Measurements from ENCODE around the gene ZPBP. TPM values are rescaled to one million over a fixed set of nuclear protein-coding genes. Genes with fewer than 3 reads are reported as not detected.
"Not testable (repeated sequence)": the region's sequence is repeated elsewhere in the genome, so short reads cannot be mapped to it uniquely, and the experiment has no call there.

The ZPBP gene
- polyA plus RNA-seq, 6 donors from 2014 or later = not detected

GRCh38 chr7:50088463-50089129 is 4.5 kb downstream of the ZPBP start:
- Mint-ChIP-seq H3K9me3 (peaks cover 0 to 1% (median 0%) of the 10 kb centered on the region in 7 donors), H3K4me3 (no peak overlapping the region), H3K27me3 (peaks cover 0 to 7% (median 0%) of the 10 kb centered on the region in 3 donors), H3K36me3 (no peaks in the 10 kb centered on the region), H3K4me1 (peaks cover 5 to 16% (median 9%) of the 10 kb centered on the region in 3 donors), H3K27ac (no peak overlapping the region)
- no peak for DNase-seq
- ATAC-seq (ENCODE audit: low read depth in 2 of 2) = no peak

GRCh38 chr7:50085344-50085743 is 7.7 kb downstream of the ZPBP start:
- Mint-ChIP-seq H3K4me3 (no peak overlapping the region), H3K27ac (no peak overlapping the region), H3K27me3 (peaks cover 5 to 17% (median 7%) of the 10 kb centered on the region in 3 donors), H3K4me1 (no peaks in the 10 kb centered on the region), H3K9me3 (peaks cover 0 to 1% (median 0%) of the 10 kb centered on the region in 7 donors), H3K36me3 (no peaks in the 10 kb centered on the region)
- DNase-seq (no peak), ATAC-seq (ENCODE audit: low read depth in 2 of 2) (no peak)

- Mint-ChIP-seq H3K27ac (no peak overlapping the region), H3K36me3 (peaks cover 22 to 28% of the 10 kb centered on the region in 2 donors), H3K9me3 (peaks cover 12 to 38% (median 25%) of the 10 kb centered on the region in 7 donors), H3K4me1 (peaks cover 20 to 21% (median 20%) of the 10 kb centered on the region in 3 donors), H3K4me3 (no peak overlapping the region), H3K27me3 (peaks cover 19 to 40% (median 38%) of the 10 kb centered on the region in 3 donors)
- DNase-seq (no peak), ATAC-seq (ENCODE audit: low read depth in 2 of 2) (no peak)
Measured at GRCh38 chr7:50073093-50073492, 20.0 kb downstream of the ZPBP start.

GRCh38 chr7:50069613-50070012 is 23.4 kb downstream of the ZPBP start:
- peak overlapping the region; percentile 86 to 96 (median 88) for H3K4me3 Mint-ChIP-seq
- ATAC-seq (ENCODE audit: low read depth in 2 of 2) (peak; percentile 65 to 81), DNase-seq (peak; percentile 29)
- peaks cover 12 to 35% (median 23%) of the 10 kb centered on the region in 7 donors for H3K9me3 Mint-ChIP-seq
- H3K4me1 Mint-ChIP-seq = peaks cover 20 to 27% (median 22%) of the 10 kb centered on the region in 3 donors
- peak overlapping the region; percentile 80 to 97 (median 88) for H3K27ac Mint-ChIP-seq
- peaks cover 21 to 27% of the 10 kb centered on the region in 2 donors for H3K36me3 Mint-ChIP-seq
- H3K27me3 Mint-ChIP-seq = peaks cover 2 to 16% (median 13%) of the 10 kb centered on the region in 3 donors

GRCh38 chr7:50068850-50069551 is 24.0 kb downstream of the ZPBP start:
- H3K27ac Mint-ChIP-seq = peak overlapping the region; percentile 80 to 97 (median 88)
- peaks cover 20 to 27% (median 22%) of the 10 kb centered on the region in 3 donors for H3K4me1 Mint-ChIP-seq
- DNase-seq (peak; percentile 25), ATAC-seq (ENCODE audit: low read depth in 2 of 2) (peak; percentile 68 to 70)
- H3K27me3 Mint-ChIP-seq = peaks cover 0 to 10% (median 8%) of the 10 kb centered on the region in 3 donors
- peak overlapping the region; percentile 86 to 96 (median 88) for H3K4me3 Mint-ChIP-seq
- peaks cover 12 to 34% (median 29%) of the 10 kb centered on the region in 7 donors for H3K9me3 Mint-ChIP-seq
- H3K36me3 Mint-ChIP-seq = peaks cover 17 to 24% of the 10 kb centered on the region in 2 donors

- ATAC-seq (ENCODE audit: low read depth in 2 of 2) = peak; percentile 50 to 61
- Mint-ChIP-seq H3K9me3 (peaks cover 9 to 34% (median 28%) of the 10 kb centered on the region in 7 donors), H3K4me3 (peak overlapping the region in 7 of 8 donors; percentile 86 to 96 (median 88)), H3K36me3 (peaks cover 11 to 20% of the 10 kb centered on the region in 2 donors), H3K4me1 (peaks cover 20 to 27% (median 22%) of the 10 kb centered on the region in 3 donors), H3K27me3 (peaks cover 0 to 1% (median under 1%) of the 10 kb centered on the region in 3 donors), H3K27ac (peak overlapping the region in 5 of 6 donors; percentile 22 to 95 (median 82))
- DNase-seq = peak; percentile 13
Measured at GRCh38 chr7:50068026-50068425, 25.0 kb downstream of the ZPBP start.

- DNase-seq (no peak), ATAC-seq (ENCODE audit: low read depth in 2 of 2) (no peak)
- peaks cover 6 to 21% of the 10 kb centered on the region in 2 donors for H3K36me3 Mint-ChIP-seq
- H3K9me3 Mint-ChIP-seq = peaks cover 3 to 36% (median 24%) of the 10 kb centered on the region in 7 donors
- H3K4me1 Mint-ChIP-seq = peaks cover 0 to 4% (median 0%) of the 10 kb centered on the region in 3 donors
- H3K27me3 Mint-ChIP-seq = peaks cover 7 to 32% (median 31%) of the 10 kb centered on the region in 3 donors
- H3K27ac Mint-ChIP-seq = no peak overlapping the region
- no peak overlapping the region for H3K4me3 Mint-ChIP-seq
Measured at GRCh38 chr7:50062951-50063350, 30.1 kb downstream of the ZPBP start.

- H3K9me3 Mint-ChIP-seq = peaks cover 0 to 4% (median 0%) of the 10 kb centered on the region in 7 donors
- DNase-seq (no peak), ATAC-seq (ENCODE audit: low read depth in 2 of 2) (no peak)
- H3K36me3 Mint-ChIP-seq = no peaks in the 10 kb centered on the region
- no peak overlapping the region for H3K4me3 Mint-ChIP-seq
- H3K27ac Mint-ChIP-seq = no peak overlapping the region
- H3K4me1 Mint-ChIP-seq = no peaks in the 10 kb centered on the region
- H3K27me3 Mint-ChIP-seq = peaks cover 17 to 47% (median 44%) of the 10 kb centered on the region in 3 donors
Measured at GRCh38 chr7:50056131-50056530, 36.9 kb downstream of the ZPBP start.

GRCh38 chr7:50047716-50048115 is 45.3 kb downstream of the ZPBP start:
- H3K4me1 Mint-ChIP-seq = no peaks in the 10 kb centered on the region
- H3K27me3 Mint-ChIP-seq = peaks cover 40 to 64% (median 44%) of the 10 kb centered on the region in 3 donors
- DNase-seq = no peak
- no peak for ATAC-seq (ENCODE audit: low read depth in 2 of 2)
- no peak overlapping the region for H3K27ac Mint-ChIP-seq
- no peak overlapping the region for H3K4me3 Mint-ChIP-seq
- H3K36me3 Mint-ChIP-seq = no peaks in the 10 kb centered on the region
- peaks cover 5 to 45% (median 25%) of the 10 kb centered on the region in 7 donors for H3K9me3 Mint-ChIP-seq

- Mint-ChIP-seq H3K9me3 (peaks cover 5 to 29% (median 16%) of the 10 kb centered on the region in 7 donors), H3K27me3 (peaks cover 28 to 52% (median 30%) of the 10 kb centered on the region in 3 donors)
- H3K4me1 Mint-ChIP-seq; H3K27ac Mint-ChIP-seq; H3K4me3 Mint-ChIP-seq; DNase-seq; H3K36me3 Mint-ChIP-seq; ATAC-seq (ENCODE audit: low read depth in 2 of 2): not testable (repeated sequence)
Measured at GRCh38 chr7:50041165-50041564, 51.9 kb downstream of the ZPBP start.

- no peaks in the 10 kb centered on the region for H3K4me1 Mint-ChIP-seq
- no peaks in the 10 kb centered on the region for H3K36me3 Mint-ChIP-seq
- H3K9me3 Mint-ChIP-seq = peaks cover 0 to 2% (median 0%) of the 10 kb centered on the region in 7 donors
- H3K27me3 Mint-ChIP-seq = peaks cover 19 to 36% (median 24%) of the 10 kb centered on the region in 3 donors
- ATAC-seq (ENCODE audit: low read depth in 2 of 2) (no peak), DNase-seq (no peak)
- no peak overlapping the region for H3K4me3 Mint-ChIP-seq
- no peak overlapping the region for H3K27ac Mint-ChIP-seq
Measured at GRCh38 chr7:50037086-50037485, 56.0 kb downstream of the ZPBP start.

GRCh38 chr7:50022991-50023390 is 70.1 kb downstream of the ZPBP start:
- peaks cover 29 to 57% (median 38%) of the 10 kb centered on the region in 3 donors for H3K27me3 Mint-ChIP-seq
- ATAC-seq (ENCODE audit: low read depth in 2 of 2) = no peak

GRCh38 chr7:50022451-50022850 is 70.6 kb downstream of the ZPBP start:
- Mint-ChIP-seq H3K36me3 (no peaks in the 10 kb centered on the region), H3K27ac (no peak overlapping the region), H3K27me3 (peaks cover 26 to 54% (median 38%) of the 10 kb centered on the region in 3 donors), H3K9me3 (peaks cover 0 to 13% (median 3%) of the 10 kb centered on the region in 7 donors), H3K4me3 (no peak overlapping the region), H3K4me1 (no peaks in the 10 kb centered on the region)
- DNase-seq (no peak), ATAC-seq (ENCODE audit: low read depth in 2 of 2) (no peak)

More at GRCh38 chr7:50022991-50023390, 70.1 kb downstream of the ZPBP start:
- Mint-ChIP-seq H3K4me1 (no peaks in the 10 kb centered on the region), H3K27ac (peak overlapping the region in 1 of 6 donors; percentile 54), H3K36me3 (no peaks in the 10 kb centered on the region), H3K4me3 (no peak overlapping the region), H3K9me3 (peaks cover 0 to 13% (median 3%) of the 10 kb centered on the region in 7 donors)
- DNase-seq = no peak
